Hypothalamus (tissue), 51 donors: ENCODE results near the gene STXBP3.
"Not testable (repeated sequence)": the region's sequence is repeated elsewhere in the genome, so short reads cannot be mapped to it uniquely, and the experiment has no call there.

Experiments used
- DNase-seq, 51 donors: peaks; one replicate each; lab custom pipeline; 2025; lab: John Stamatoyannopoulos, UW

The STXBP3 gene

GRCh38 chr1:108728327-108728923 is 18.0 kb upstream of the STXBP3 start:
- DNase-seq, result no peak

- no peak for DNase-seq
These were observed 17.0 kb upstream of the STXBP3 start for GRCh38 chr1:108729481-108729880.

- DNase-seq, result no peak
These were observed 14.1 kb upstream of the STXBP3 start for GRCh38 chr1:108732398-108732797.

GRCh38 chr1:108734171-108734865 is 12.2 kb upstream of the STXBP3 start:
- no peak for DNase-seq

GRCh38 chr1:108742253-108742652 is 4.2 kb upstream of the STXBP3 start:
- DNase-seq, result peak in 2 of 51 donors; percentile 14 to 56

- no peak for DNase-seq
These were observed 493 bp upstream of the STXBP3 start for GRCh38 chr1:108745980-108746381.

GRCh38 chr1:108747171-108747850 is 837 bp downstream of the STXBP3 start:
- DNase-seq, result peak in 42 of 51 donors; percentile 16 to 91 (median 58)

- DNase-seq, result no peak
These were observed 1.4 kb downstream of the STXBP3 start for GRCh38 chr1:108747898-108748297.

GRCh38 chr1:108749081-108749480 is 2.6 kb downstream of the STXBP3 start:
- DNase-seq, result no peak

GRCh38 chr1:108750476-108751181 is 4.2 kb downstream of the STXBP3 start:
- DNase-seq, result no peak

GRCh38 chr1:108753363-108753762 is 6.9 kb downstream of the STXBP3 start:
- DNase-seq, result no peak

GRCh38 chr1:108758796-108759195 is 12.3 kb downstream of the STXBP3 start:
- peak in 1 of 51 donors; percentile 13 for DNase-seq

- no peak for DNase-seq
These were observed 20.6 kb downstream of the STXBP3 start for GRCh38 chr1:108767115-108767514.

- DNase-seq, result no peak
These were observed 21.2 kb downstream of the STXBP3 start for GRCh38 chr1:108767708-108768107.

GRCh38 chr1:108777839-108778238 is 31.4 kb downstream of the STXBP3 start:
- DNase-seq, result no peak

GRCh38 chr1:108779455-108779854 is 33.0 kb downstream of the STXBP3 start:
- no peak for DNase-seq

- no peak for DNase-seq
These were observed 34.6 kb downstream of the STXBP3 start for GRCh38 chr1:108780937-108781574.

GRCh38 chr1:108781575-108781944 is 35.1 kb downstream of the STXBP3 start:
- not testable (repeated sequence) for DNase-seq

GRCh38 chr1:108785264-108785663 is 38.8 kb downstream of the STXBP3 start:
- no peak for DNase-seq

GRCh38 chr1:108785880-108786279 is 39.4 kb downstream of the STXBP3 start:
- no peak for DNase-seq

- no peak for DNase-seq
These were observed 45.3 kb downstream of the STXBP3 start for GRCh38 chr1:108791790-108792189.
